RWPE2 (cell line): ENCODE data around the gene MTUS2.

Experiments
- ATAC-seq: fragments of 200-7000 bp; cut with Tn5 transposase; 3 replicates; pipeline ENCODE4 v1.9.1; 2021; ENCODE audit warnings: low read depth
- DNase-seq: peaks from one replicate; pipeline ENCODE4 v3.0.0-alpha.2; 2020; ENCODE audit warnings: low spot score
- H3K27ac ChIP-seq: fragments of 450-650 bp; 2 replicates; pipeline ENCODE4 v1.5.1; 2017; ENCODE audit warnings: mild to moderate bottlenecking; ENCODE audit not compliant: poor library complexity, severe bottlenecking
- H3K27me3 ChIP-seq: fragments of 250-450 bp; sonication (Bioruptor Pico); 2 replicates; pipeline ENCODE4 v1.5.1; 2021; ENCODE audit warnings: mild to moderate bottlenecking, moderate library complexity; ENCODE audit not compliant: insufficient read depth, poor library complexity, severe bottlenecking
- H3K36me3 ChIP-seq: fragments of 250-450 bp; sonication (Bioruptor Pico); 2 replicates; pipeline ENCODE4 v1.5.1; 2020; ENCODE audit warnings: low read depth, mild to moderate bottlenecking, moderate library complexity
- H3K4me1 ChIP-seq: fragments of 250-450 bp; sonication (Bioruptor Pico); 2 replicates; pipeline ENCODE4 v1.5.1; 2021; ENCODE audit warnings: mild to moderate bottlenecking, moderate library complexity; ENCODE audit not compliant: insufficient read depth, poor library complexity, severe bottlenecking
- H3K4me3 ChIP-seq: fragments of 250-450 bp; sonication (Bioruptor Pico); 2 replicates; pipeline ENCODE4 v1.5.1; 2021; ENCODE audit warnings: mild to moderate bottlenecking, moderate library complexity; ENCODE audit not compliant: severe bottlenecking
- H3K9me3 ChIP-seq: fragments of 250-450 bp; sonication (Bioruptor Pico); 2 replicates; pipeline ENCODE4 v1.5.1; 2021; ENCODE audit warnings: mild to moderate bottlenecking, moderate library complexity; ENCODE audit not compliant: severe bottlenecking
- CTCF ChIP-seq: fragments of 450-650 bp; IDR thresholded peaks from one replicate; pipeline ENCODE4 v1.5.1; 2017; ENCODE audit warnings: mild to moderate bottlenecking, moderate library complexity; ENCODE audit not compliant: poor library complexity, severe bottlenecking

MTUS2 gene

GRCh38 chr13:29137016-29137415, 316.9 kb downstream of the MTUS2 start:
- H3K27ac ChIP-seq: no peak overlapping the region
- no peaks in the 10 kb centered on the region for H3K9me3 ChIP-seq
- ATAC-seq (no peak), DNase-seq (no peak)
- H3K4me1 ChIP-seq: no peaks in the 10 kb centered on the region
- H3K27me3 ChIP-seq: no peaks in the 10 kb centered on the region
- no peaks in the 10 kb centered on the region for H3K36me3 ChIP-seq
- no peak for TF ChIP-seq CTCF
- H3K4me3 ChIP-seq: no peak overlapping the region

- no peak for TF ChIP-seq CTCF
- Histone ChIP-seq H3K27ac (no peak overlapping the region), H3K36me3 (no peaks in the 10 kb centered on the region), H3K27me3 (no peaks in the 10 kb centered on the region), H3K9me3 (no peaks in the 10 kb centered on the region), H3K4me1 (no peaks in the 10 kb centered on the region), H3K4me3 (no peak overlapping the region)
- ATAC-seq: no peak
- DNase-seq: no peak
Measured at GRCh38 chr13:29137995-29138394, 317.9 kb downstream of the MTUS2 start.

- ATAC-seq: peak; percentile 54; the same call in 2 of the 3 replicates
- H3K4me1 ChIP-seq: no peaks in the 10 kb centered on the region
- no peaks in the 10 kb centered on the region for H3K36me3 ChIP-seq
- no peaks in the 10 kb centered on the region for H3K9me3 ChIP-seq
- no peak for DNase-seq
- no peaks in the 10 kb centered on the region for H3K27me3 ChIP-seq
- no peak overlapping the region for H3K4me3 ChIP-seq
- no peak overlapping the region for H3K27ac ChIP-seq
- TF ChIP-seq CTCF: no peak
Measured at GRCh38 chr13:29140277-29140676, 320.1 kb downstream of the MTUS2 start.

GRCh38 chr13:29143847-29144246, 323.7 kb downstream of the MTUS2 start:
- no peak overlapping the region for H3K27ac ChIP-seq
- no peak for DNase-seq

More at GRCh38 chr13:29143847-29144246, 323.7 kb downstream of the MTUS2 start:
- no peak for ATAC-seq
- TF ChIP-seq CTCF: no peak
- no peaks in the 10 kb centered on the region for H3K36me3 ChIP-seq
- no peaks in the 10 kb centered on the region for H3K27me3 ChIP-seq
- H3K4me1 ChIP-seq: no peaks in the 10 kb centered on the region
- no peaks in the 10 kb centered on the region for H3K9me3 ChIP-seq
- H3K4me3 ChIP-seq: no peak overlapping the region
